ENCODE measurements around the gene SHROOM3. TPM values are rescaled to one million over a fixed set of nuclear protein-coding genes. Genes with fewer than 3 reads are reported as not detected.

SHROOM3 gene
- total and polyA plus RNA-seq, 12 donors, result 1.1 to 16.2 (median 8.8) TPM

- Histone ChIP-seq H3K27me3 (no peaks in the 10 kb centered on the region), H3K27ac (no peak overlapping the region), H3K4me1 (replicated peaks in 1 of 2) (no peaks in the 10 kb centered on the region), H3K9me3 (replicated peaks in 1 of 3) (no peaks in the 10 kb centered on the region), H3K36me3 (replicated peaks in 1 of 2) (no peaks in the 10 kb centered on the region), H3K4me3 (no peak overlapping the region)
- TF ChIP-seq CTCF (IDR thresholded peaks at IDR 0.05), result no peak
- TF ChIP-seq POLR2A (IDR thresholded peaks at IDR 0.05), result no peak
- intact Hi-C loops (cut with DNase I), result no loop called here
- 79 to 84% (median 84%) methylated on average over 14 of the region's 14 CpGs for WGBS, 4 donors
- DNase-seq, result peak in 1 of 7 donors; percentile 70
These were observed 144.8 kb downstream of the SHROOM3 start for GRCh38 chr4:76579596-76580375.

- no peak for DNase-seq
- no peaks in the 10 kb centered on the region for H3K9me3 ChIP-seq (replicated peaks in 1 of 3)
- no peaks in the 10 kb centered on the region for H3K36me3 ChIP-seq (replicated peaks in 1 of 2)
- H3K4me1 ChIP-seq (replicated peaks in 1 of 2), result peaks cover 3 to 8% of the 10 kb centered on the region in 2 donors
- 89 to 95% (median 92%) methylated on average over 4 of the region's 4 CpGs for WGBS, 4 donors
- no peak overlapping the region for H3K27ac ChIP-seq
- TF ChIP-seq CTCF (IDR thresholded peaks at IDR 0.05), result no peak
- no peaks in the 10 kb centered on the region for H3K27me3 ChIP-seq
- H3K4me3 ChIP-seq, result no peak overlapping the region
- intact Hi-C loops (cut with DNase I), result no loop called here
These were observed 146.3 kb downstream of the SHROOM3 start for GRCh38 chr4:76581077-76581962.

GRCh38 chr4:76582074-76582816 is 147.2 kb downstream of the SHROOM3 start:
- Histone ChIP-seq H3K27me3 (no peaks in the 10 kb centered on the region), H3K27ac (no peak overlapping the region), H3K4me1 (replicated peaks in 1 of 2) (peaks cover 3 to 8% of the 10 kb centered on the region in 2 donors), H3K9me3 (replicated peaks in 1 of 3) (no peaks in the 10 kb centered on the region), H3K4me3 (no peak overlapping the region), H3K36me3 (replicated peaks in 1 of 2) (no peaks in the 10 kb centered on the region)
- 63 to 70% (median 67%) methylated on average over 2 of the region's 2 CpGs for WGBS, 4 donors
- TF ChIP-seq POLR2A (IDR thresholded peaks at IDR 0.05) (no peak), CTCF (IDR thresholded peaks at IDR 0.05) (no peak)
- no peak for DNase-seq
- intact Hi-C loops (cut with DNase I), result no loop called here

- no peaks in the 10 kb centered on the region for H3K27me3 ChIP-seq
- H3K36me3 ChIP-seq (replicated peaks in 1 of 2), result no peaks in the 10 kb centered on the region
- intact Hi-C loops (cut with DNase I), result no loop called here
- WGBS, 4 donors, result 81 to 86% (median 83%) methylated on average over 3 of the region's 3 CpGs
- TF ChIP-seq CTCF (IDR thresholded peaks at IDR 0.05) (no peak), POLR2A (IDR thresholded peaks at IDR 0.05) (no peak)
- H3K4me1 ChIP-seq (replicated peaks in 1 of 2), result peaks cover 3 to 8% of the 10 kb centered on the region in 2 donors
- no peak for DNase-seq
- H3K4me3 ChIP-seq, result no peak overlapping the region
- no peaks in the 10 kb centered on the region for H3K9me3 ChIP-seq (replicated peaks in 1 of 3)
- H3K27ac ChIP-seq, result no peak overlapping the region
These were observed 147.7 kb downstream of the SHROOM3 start for GRCh38 chr4:76582817-76583087.

Data from adrenal gland (tissue), 12 donors.